Midbrain (tissue), 1 donor: ENCODE results near the gene GAK.
"Not testable (repeated sequence)": the region's sequence is repeated elsewhere in the genome, so short reads cannot be mapped to it uniquely, and the experiment has no call there.

ENCODE experiments used
- DNase-seq: peaks from one replicate; lab custom pipeline; 2025; lab: John Stamatoyannopoulos, UW

The GAK gene

DNA sequence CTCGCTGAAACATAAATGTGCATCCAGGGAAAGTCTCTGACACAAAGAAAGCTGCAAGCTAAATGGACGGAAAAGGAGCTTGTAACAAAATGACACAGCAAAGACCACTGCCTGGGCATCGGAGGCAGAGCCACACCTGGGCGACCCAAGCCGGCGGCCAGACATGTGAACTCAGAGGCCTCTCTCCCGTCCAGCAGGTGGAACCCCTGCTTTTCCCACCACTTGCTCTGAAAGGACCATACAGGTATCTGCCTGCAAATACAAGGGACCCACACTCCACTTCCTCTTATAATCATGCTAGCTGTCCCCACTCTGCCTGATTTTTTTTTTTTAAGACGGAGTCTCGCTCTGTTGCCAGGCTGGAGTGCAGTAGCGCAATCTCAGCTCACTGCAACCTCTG, 118.2 kb downstream of the GAK start:
- no peak for DNase-seq

DNA sequence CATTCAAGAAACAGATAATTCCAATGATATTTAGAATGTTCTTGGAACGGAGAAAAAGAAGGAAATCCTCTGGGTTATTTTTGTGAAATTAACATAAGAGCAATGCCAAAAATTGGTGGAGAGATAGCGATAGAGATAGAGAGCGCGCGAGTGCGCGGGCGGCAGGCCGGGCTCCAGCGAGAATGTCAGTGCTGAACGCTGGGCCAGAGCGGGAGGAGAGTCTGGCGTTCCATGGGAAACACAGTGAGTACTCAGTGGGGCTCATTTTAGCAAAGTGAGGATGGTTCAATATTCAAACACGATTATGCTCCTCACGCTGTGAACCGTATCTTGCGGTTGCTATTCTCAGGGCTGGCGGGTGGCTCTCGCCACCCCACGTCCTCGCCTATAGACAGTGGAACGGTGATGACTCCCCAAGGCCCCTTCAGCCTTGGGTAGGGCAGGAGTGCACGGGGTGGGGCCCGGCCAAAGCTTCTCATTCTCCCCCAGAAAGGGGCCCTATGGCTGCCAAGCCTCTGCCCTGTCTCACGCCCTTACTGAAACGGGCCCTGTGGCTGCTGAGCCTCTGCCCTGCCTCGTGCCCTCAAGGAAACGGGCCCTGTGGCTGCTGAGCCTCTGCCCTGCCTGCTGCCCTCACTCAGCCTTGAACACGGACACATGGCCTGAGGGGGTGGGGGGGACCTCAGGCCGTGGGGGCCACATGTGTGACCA, 123.1 kb downstream of the GAK start:
- DNase-seq, result no peak

DNA sequence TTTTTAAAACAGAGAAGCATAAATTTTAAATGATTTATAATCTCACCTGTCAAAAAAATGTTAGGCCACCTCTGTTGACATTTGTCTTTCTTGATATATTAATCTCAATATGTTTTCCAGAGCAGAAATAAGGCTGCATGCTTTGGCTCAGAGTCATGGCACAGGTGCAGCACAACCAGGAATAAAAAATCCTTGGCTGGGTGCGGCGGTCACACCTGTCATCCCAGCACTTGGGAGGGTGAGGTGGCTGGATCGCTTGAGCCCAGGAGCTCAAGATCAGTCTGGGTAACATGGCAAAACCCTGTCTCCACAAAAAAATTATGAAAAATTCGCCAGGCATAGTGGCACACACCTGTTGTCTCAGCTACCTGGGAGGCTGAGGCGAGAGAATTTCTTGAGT, 124.3 kb downstream of the GAK start:
- no peak for DNase-seq

DNA sequence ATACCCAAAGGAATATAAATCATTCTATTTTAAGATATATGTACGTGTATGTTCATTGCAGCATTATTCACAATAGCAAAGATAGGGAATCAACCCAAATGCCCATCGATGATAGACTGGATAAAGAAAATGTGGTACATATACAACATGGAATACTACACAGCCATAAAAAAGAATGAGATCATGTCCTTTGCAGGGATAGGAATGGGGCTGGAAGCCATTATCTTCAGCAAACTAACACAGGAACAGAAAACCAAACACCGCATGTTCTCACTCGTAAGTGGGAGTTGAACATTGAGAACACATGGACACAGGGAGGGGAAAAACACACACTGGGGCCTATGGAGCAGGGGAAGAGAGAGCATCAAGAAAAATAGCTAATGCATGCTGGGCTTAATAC, 125.1 kb downstream of the GAK start:
- DNase-seq, result not testable (repeated sequence)

DNA sequence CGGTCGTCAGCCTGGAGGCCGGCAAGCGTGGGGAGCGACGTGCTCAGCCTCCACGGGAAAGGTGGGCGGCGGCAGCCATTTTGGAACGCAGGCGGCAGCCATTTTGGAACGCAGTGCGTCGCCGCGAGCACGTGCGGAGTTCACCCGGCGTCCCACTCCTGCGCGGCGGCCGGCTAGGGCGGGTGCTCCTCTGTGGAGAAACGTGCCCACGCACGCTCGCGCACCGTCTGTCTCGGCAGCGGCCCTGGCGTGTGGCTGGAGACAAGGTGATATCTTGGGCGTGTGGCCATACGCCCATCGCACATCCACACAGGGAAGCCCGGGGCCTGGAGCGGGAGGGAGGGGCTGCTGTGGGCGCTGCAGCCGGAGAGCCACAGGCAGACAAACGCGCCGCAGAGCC, 127.3 kb downstream of the GAK start:
- no peak for DNase-seq

DNA sequence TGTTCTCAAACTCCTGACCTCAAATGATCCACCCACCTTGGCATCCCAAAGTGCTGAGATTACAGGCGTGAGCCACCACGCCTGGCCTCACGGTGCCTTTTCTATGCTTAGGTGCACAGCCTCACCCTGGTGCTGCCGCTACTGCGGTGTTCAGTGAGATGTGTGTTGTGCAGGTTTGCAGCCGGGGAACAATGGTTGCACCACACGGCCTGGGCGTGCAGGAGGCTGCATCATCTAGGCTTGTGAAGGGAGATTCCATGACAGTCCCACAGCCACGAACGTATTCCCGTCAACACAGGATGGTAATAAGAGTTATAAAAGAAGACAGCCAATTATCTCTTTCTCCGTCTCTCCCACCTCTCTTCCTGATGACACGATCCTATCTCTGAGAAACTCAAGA, 128.2 kb downstream of the GAK start:
- DNase-seq, result no peak

DNA sequence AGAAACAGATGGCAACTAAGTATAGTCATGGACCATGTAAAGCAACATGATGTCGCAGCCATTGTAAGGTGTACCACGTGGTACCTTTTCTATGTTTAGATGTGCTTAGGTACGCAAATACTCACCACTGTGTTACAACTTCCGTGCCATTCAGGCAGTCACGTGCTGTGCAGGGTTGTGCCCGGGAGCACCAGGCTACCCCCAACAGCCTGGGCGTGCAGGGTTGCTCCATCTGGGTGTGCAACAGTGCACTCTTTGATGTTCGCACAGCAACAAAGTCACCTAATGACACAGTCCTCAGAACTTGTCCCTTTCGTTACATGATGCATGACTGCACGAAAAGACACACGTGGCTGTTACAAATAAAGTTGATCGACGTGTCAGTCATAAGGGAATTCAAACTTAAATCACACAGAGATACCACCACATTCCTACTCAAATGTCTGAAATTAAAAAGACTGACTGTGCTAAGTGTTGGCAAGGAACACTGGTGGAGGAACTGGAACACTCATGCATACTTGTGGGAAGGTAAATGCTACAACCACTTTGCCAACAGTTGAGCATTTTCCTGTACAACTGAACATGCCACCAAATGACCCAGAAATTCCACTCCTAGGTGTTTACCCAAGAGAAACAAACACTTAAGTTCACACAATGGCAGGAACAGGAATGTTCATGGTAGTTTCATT, 130.5 kb downstream of the GAK start:
- no peak for DNase-seq
